SK-N-MC (cell line): ENCODE results near the gene ABCA8.

Experiments used
- EZH2 ChIP-seq: fragments of 200-600 bp; sonication (generic); IDR thresholded peaks from one replicate; pipeline ENCODE4 v1.6.1; 2017; ENCODE audit warnings: antibody characterized with exemption
- POLR2AphosphoS5 ChIP-seq: IDR thresholded peaks from 2 replicates; pipeline ENCODE4 v1.6.1; 2012; ENCODE audit warnings: mild to moderate bottlenecking, low read depth, low read length, borderline replicate concordance

GRCh38 chr17:68903286-68903685 lies 51.9 kb downstream of the ABCA8 start:
- no peak for TF ChIP-seq EZH2
- TF ChIP-seq POLR2AphosphoS5 = no peak
